ENCODE measurements around the gene ZNF750. TPM values are rescaled to one million over a fixed set of nuclear protein-coding genes. Genes with fewer than 3 reads are reported as not detected.

Gene ZNF750
- polyA plus RNA-seq, 1 donor, result 1.5 TPM

Other genes with a start within 250 kb of the ZNF750 start
- gene WDR45B, start 191.6 kb downstream of the ZNF750 start, polyA plus RNA-seq (ENCODE audit: insufficient read length), result 106 TPM
- 16.3 TPM for gene RAB40B, start 141.3 kb downstream of the ZNF750 start, polyA plus RNA-seq (ENCODE audit: insufficient read length)
- gene FN3KRP, start 123.3 kb downstream of the ZNF750 start, polyA plus RNA-seq (ENCODE audit: insufficient read length), result 49.4 TPM
- 29.7 TPM for gene FN3K, start 104.4 kb downstream of the ZNF750 start, polyA plus RNA-seq (ENCODE audit: insufficient read length)
- gene TBCD, start 88.0 kb downstream of the ZNF750 start, polyA plus RNA-seq (ENCODE audit: insufficient read length), result 76.4 TPM
- 29.9 TPM for gene METRNL, start 239.6 kb upstream of the ZNF750 start, polyA plus RNA-seq (ENCODE audit: insufficient read length)

Measured in left kidney (tissue), 1 donor.